H1 (cell line): ENCODE data around the gene C16orf89. TPM values are rescaled to one million over a fixed set of nuclear protein-coding genes. Genes with fewer than 3 reads are reported as not detected.
"Not testable (repeated sequence)": the region's sequence is repeated elsewhere in the genome, so short reads cannot be mapped to it uniquely, and the experiment has no call there.

Experiments
- CTCF ChIA-PET: fragments of 300-600 bp; sonication (Branson Sonifier 250); formaldehyde crosslinking; loops from one replicate; lab custom pipeline; 2021; ENCODE audit not compliant: partially characterized antibody; lab: Charles Lee
- POLR2A ChIA-PET: fragments of 300-600 bp; sonication (Branson Sonifier 250); formaldehyde crosslinking; loops from one replicate; lab custom pipeline; 2021; ENCODE audit warnings: inconsistent platforms; ENCODE audit not compliant: partially characterized antibody; lab: Charles Lee
- DNase-seq, 2 experiments: peaks; one replicate each; pipeline versions ENCODE4 v3.0.0 to v3.0.0-alpha.2; 2010 to 2022; ENCODE audit warnings: low spot score in 2 of 2, low read depth in 1 of 2, mixed read lengths in 1 of 2
- FAIRE-seq: peaks from 2 replicates; lab custom pipeline; 2011; peaks lifted over from hg19 to GRCh38; lab: Jason Lieb, UNC
- H2AFZ ChIP-seq: 2 replicates; pipeline ENCODE4 v1.8.1; 2012; ENCODE audit warnings: low read length, inconsistent platforms
- H2AK5ac ChIP-seq: 2 replicates; pipeline ENCODE4 v1.6.1; 2013; ENCODE audit warnings: low read depth, low read length
- H2BK120ac ChIP-seq: replicated peaks from 2 replicates; pipeline ENCODE3; 2013; ENCODE audit warnings: low read depth, low read length, inconsistent platforms
- H2BK12ac ChIP-seq: 2 replicates; pipeline ENCODE4 v1.6.1; 2013; ENCODE audit warnings: low read depth, low read length
- H2BK15ac ChIP-seq: 2 replicates; pipeline ENCODE4 v1.6.1; 2013; ENCODE audit warnings: low read length
- H2BK20ac ChIP-seq: 2 replicates; pipeline ENCODE4 v1.6.1; 2013; ENCODE audit warnings: low read length
- H2BK5ac ChIP-seq: 2 replicates; pipeline ENCODE4 v1.6.1; 2013; ENCODE audit warnings: low read depth, low read length
- H3K14ac ChIP-seq: 2 replicates; pipeline ENCODE4 v1.6.1; 2013; ENCODE audit warnings: inconsistent platforms; ENCODE audit not compliant: insufficient read length
- H3K18ac ChIP-seq: 2 replicates; pipeline ENCODE4 v1.6.1; 2013; ENCODE audit warnings: low read length; ENCODE audit errors: extremely low read depth
- H3K23ac ChIP-seq: 2 replicates; pipeline ENCODE4 v1.6.1; 2013; ENCODE audit warnings: inconsistent platforms; ENCODE audit not compliant: insufficient read length
- H3K23me2 ChIP-seq: 2 replicates; pipeline ENCODE4 v1.6.1; 2013; ENCODE audit warnings: low read depth, low read length
- H3K27ac ChIP-seq: 2 replicates; pipeline ENCODE4 v1.6.1; 2011; ENCODE audit warnings: low read depth, low read length, inconsistent platforms
- H3K27me3 ChIP-seq, 4 experiments: replicated peaks in 1 of 4; 1 replicate in 1 of 4; 2 replicates in 3 of 4; pipeline versions ENCODE4 v1.6.1 to v1.8.1; 2011 to 2013; ENCODE audit warnings: low read length in 3 of 4, mild to moderate bottlenecking in 3 of 4, inconsistent platforms in 2 of 4, mixed read lengths in 2 of 4, moderate library complexity in 1 of 4; ENCODE audit not compliant: control insufficient read depth in 3 of 4, insufficient read depth in 3 of 4; ENCODE audit errors: extremely low read depth in 1 of 4
- H3K36me3 ChIP-seq, 4 experiments: 2 replicates each; pipeline versions ENCODE4 v1.6.1 to v1.8.1; 2011 to 2013; ENCODE audit warnings: mild to moderate bottlenecking in 4 of 4, low read length in 3 of 4, moderate library complexity in 2 of 4, control low read depth in 1 of 4, inconsistent platforms in 1 of 4; ENCODE audit not compliant: insufficient read depth in 4 of 4, control insufficient read depth in 2 of 4
- H3K4ac ChIP-seq: replicated peaks from 2 replicates; pipeline ENCODE3; 2013; ENCODE audit warnings: low read length, low read depth, mixed read lengths, inconsistent platforms; ENCODE audit not compliant: insufficient read length
- H3K4me1 ChIP-seq, 4 experiments: replicated peaks in 1 of 4; 1 replicate in 1 of 4; 2 replicates in 3 of 4; pipeline versions ENCODE4 v1.6.1 to v1.8.1; 2011 to 2013; ENCODE audit warnings: low read length in 3 of 4, inconsistent platforms in 2 of 4, mixed read lengths in 1 of 4; ENCODE audit not compliant: insufficient read depth in 4 of 4, control insufficient read depth in 3 of 4
- H3K4me2 ChIP-seq, 2 experiments: 2 replicates each; pipeline versions ENCODE4 v1.6.1 to v1.8.1; 2011 to 2013; ENCODE audit warnings: low read depth in 2 of 2, low read length in 2 of 2, control low read depth in 1 of 2, inconsistent platforms in 1 of 2, mild to moderate bottlenecking in 1 of 2; ENCODE audit not compliant: insufficient read depth in 1 of 2
- H3K4me3 ChIP-seq, 4 experiments: fragments of 200-600, 300-600 bp in 1 of 4; sonication (generic), shearing (Covaris generic), sonication (Bioruptor Twin) in 1 of 4; 2 replicates each; pipeline versions ENCODE4 v1.5.1 to v1.8.1; 2011 to 2016; ENCODE audit warnings: low read length in 4 of 4, low read depth in 3 of 4, control low read depth in 2 of 4, inconsistent platforms in 2 of 4, mild to moderate bottlenecking in 2 of 4, mixed read lengths in 1 of 4, moderate library complexity in 1 of 4; ENCODE audit not compliant: insufficient read depth in 2 of 4; ENCODE audit errors: extremely low read depth in 1 of 4
- H3K56ac ChIP-seq: replicated peaks from 2 replicates; pipeline ENCODE3; 2013; ENCODE audit warnings: low read depth, mild to moderate bottlenecking, mixed read lengths, low read length, inconsistent platforms; ENCODE audit not compliant: insufficient read length
- H3K79me1 ChIP-seq: 2 replicates; pipeline ENCODE4 v1.6.1; 2013; ENCODE audit warnings: low read depth, low read length, control low read depth
- H3K79me2 ChIP-seq, 2 experiments: 2 replicates each; pipeline versions ENCODE4 v1.6.1 to v1.8.1; 2012 to 2013; ENCODE audit warnings: low read length in 2 of 2, mild to moderate bottlenecking in 2 of 2, inconsistent platforms in 1 of 2; ENCODE audit not compliant: insufficient read depth in 2 of 2, control insufficient read depth in 1 of 2
- H3K9ac ChIP-seq, 4 experiments: replicated peaks in 1 of 4; 1 replicate in 1 of 4; 2 replicates in 3 of 4; pipeline versions ENCODE4 v1.6.1 to v1.8.1; 2011 to 2013; ENCODE audit warnings: low read depth in 3 of 4, low read length in 3 of 4, control low read depth in 2 of 4, mild to moderate bottlenecking in 2 of 4, moderate library complexity in 2 of 4, inconsistent platforms in 1 of 4; ENCODE audit errors: extremely low read depth in 1 of 4
- H3K9me3 ChIP-seq, 2 experiments: 2 replicates each; pipeline versions ENCODE4 v1.6.1 to v1.8.1; 2012 to 2013; ENCODE audit warnings: mild to moderate bottlenecking in 2 of 2, moderate library complexity in 2 of 2, control low read depth in 1 of 2, inconsistent platforms in 1 of 2, low read depth in 1 of 2, low read length in 1 of 2, mixed read lengths in 1 of 2; ENCODE audit not compliant: insufficient read depth in 2 of 2
- H4K20me1 ChIP-seq, 2 experiments: replicated peaks in 1 of 2; 2 replicates each; pipeline versions ENCODE3 to v1.8.1; 2011 to 2013; ENCODE audit warnings: inconsistent platforms in 2 of 2, low read length in 2 of 2, mild to moderate bottlenecking in 1 of 2; ENCODE audit not compliant: insufficient read depth in 2 of 2, control insufficient read depth in 1 of 2
- H4K5ac ChIP-seq: 2 replicates; pipeline ENCODE4 v1.6.1; 2013; ENCODE audit warnings: low read length, low read depth, mixed read lengths, inconsistent platforms; ENCODE audit not compliant: insufficient read length
- H4K8ac ChIP-seq: 2 replicates; pipeline ENCODE4 v1.8.0; 2013; ENCODE audit warnings: mild to moderate bottlenecking, moderate library complexity, low read length, inconsistent platforms; ENCODE audit not compliant: insufficient read depth; ENCODE audit errors: extremely low read depth
- H4K91ac ChIP-seq: replicated peaks from 2 replicates; pipeline ENCODE3; 2013; ENCODE audit warnings: low read length, mixed read lengths, inconsistent platforms; ENCODE audit not compliant: insufficient read length
- WGBS, 2 experiments: shearing (Covaris generic) in 1 of 2; methylation state at CpG; one replicate each; pipeline versions ENCODE4 v1.1.6 to v1.1.7; 2013 to 2015; ENCODE audit warnings: low lambda C conversion rate in 2 of 2, mixed read lengths in 2 of 2, inconsistent platforms in 1 of 2, low coverage in 1 of 2, missing lambda C conversion rate in 1 of 2; ENCODE audit not compliant: insufficient replicate concordance in 2 of 2, insufficient coverage in 1 of 2, insufficient read length in 1 of 2; ENCODE audit errors: extremely low coverage in 1 of 2, missing lambda C conversion rate in 1 of 2; 5-methylcytosine and 5-hydroxymethylcytosine counted together
- polyA plus RNA-seq, 7 experiments: library from polyadenylated mRNA; depleted of rRNA in 3 of 7; stranded (reverse) in 5 of 7; unstranded in 2 of 7; fragments of >200 nt in 5 of 7; fragments of 200-250 nt in 2 of 7; gene quantifications; 1 replicate in 5 of 7; 2 replicates in 1 of 7; 4 replicates in 1 of 7; pipeline versions ENCODE4 v1.2.1 to v1.2.3, GENCODE V29; 2011 to 2013; ENCODE audit warnings: missing spikeins in 2 of 7, mixed read lengths in 2 of 7
- total RNA-seq: library from RNA; stranded (reverse); fragmentation: NEBNext Ultra II Directional; extraction: Animal tissue kit (Norgen Biotek cat#: 25700); gene quantifications from 2 replicates; pipeline ENCODE4 v1.2.1, GENCODE V29; 2021

C16orf89 gene
- total and polyA plus RNA-seq, 2 of the 8 experiments (the other 6 are each of a cell fraction or from before 2014, with no cell fraction given) = 6.7 to 9.9 TPM

- POLR2A ChIA-PET = interaction anchor here (1.5 kb wide), 1 partner anchor 43 kb away, joined by 4 read pairs; no protein-coding TSS in a partner anchor
- not testable (repeated sequence) for H3K23ac ChIP-seq, FAIRE-seq
These were observed 28.0 kb upstream of the C16orf89 start for GRCh38 chr16:5093746-5094145.

GRCh38 chr16:5093081-5093480 lies 27.3 kb upstream of the C16orf89 start:
- H2BK120ac ChIP-seq, H2AFZ ChIP-seq, H3K9me3 ChIP-seq, DNase-seq, H3K27ac ChIP-seq, H3K4me2 ChIP-seq, H2BK5ac ChIP-seq, FAIRE-seq, H3K27me3 ChIP-seq, H3K9ac ChIP-seq, H2BK12ac ChIP-seq, H4K91ac ChIP-seq, H3K79me2 ChIP-seq, H4K8ac ChIP-seq, H4K20me1 ChIP-seq, H2BK20ac ChIP-seq, H3K18ac ChIP-seq, H2AK5ac ChIP-seq, H3K4me3 ChIP-seq, H2BK15ac ChIP-seq, H3K4ac ChIP-seq, H3K23me2 ChIP-seq, H4K5ac ChIP-seq, H3K79me1 ChIP-seq, H3K23ac ChIP-seq, H3K4me1 ChIP-seq, H3K14ac ChIP-seq, H3K56ac ChIP-seq: not testable (repeated sequence)
- ChIA-PET POLR2A (interaction anchor here (1.5 kb wide), 1 partner anchor 42 kb away, joined by 4 read pairs; no protein-coding TSS in a partner anchor), CTCF (interaction anchor here (0.7 to 27.9 kb wide), 10 partner anchors 8 to 135 kb away, joined by 3 to 625 read pairs (median 4); partner anchors contain the start of genes C16orf89 and SEC14L5)
- WGBS, 2 experiments = 86% methylated on average over 9 of the region's 9 CpGs; no CpG with 5 or more reads in 1 of the 2 experiments
- H3K36me3 ChIP-seq = peaks cover 0 to 20% (median 5%) of the 10 kb centered on the region in 4 experiments; a peak in 5 of 8 replicates

More at GRCh38 chr16:5093746-5094145, 28.0 kb upstream of the C16orf89 start:
- not testable (repeated sequence) for H3K14ac ChIP-seq, H2BK5ac ChIP-seq, H2BK12ac ChIP-seq, H4K91ac ChIP-seq, H2AK5ac ChIP-seq, H3K4me3 ChIP-seq, H4K20me1 ChIP-seq, H3K18ac ChIP-seq, H3K27me3 ChIP-seq, H3K23me2 ChIP-seq, H3K79me1 ChIP-seq, H2BK120ac ChIP-seq, H3K9ac ChIP-seq, H3K4me2 ChIP-seq, H3K9me3 ChIP-seq, H3K4ac ChIP-seq, H3K4me1 ChIP-seq, H2BK20ac ChIP-seq, H4K8ac ChIP-seq, H3K79me2 ChIP-seq, H4K5ac ChIP-seq, H2AFZ ChIP-seq, H2BK15ac ChIP-seq, H3K56ac ChIP-seq, DNase-seq, H3K27ac ChIP-seq
- CTCF ChIA-PET = interaction anchor here (0.7 to 27.9 kb wide), 4 partner anchors 9 to 69 kb away, joined by 3 to 625 read pairs (median 5); partner anchors contain the start of gene C16orf89
- peaks cover 0 to 15% (median 5%) of the 10 kb centered on the region in 4 experiments; a peak in 5 of 8 replicates for H3K36me3 ChIP-seq
- 94% methylated on average over 10 of the region's 11 CpGs; no CpG with 5 or more reads in 1 of the 2 experiments for WGBS, 2 experiments
